Testis (tissue), 3 donors: ENCODE measurements around the gene LUZP2. TPM values are rescaled to one million over a fixed set of nuclear protein-coding genes. Genes with fewer than 3 reads are reported as not detected.

Source experiments
- DNase-seq: peaks from one replicate; pipeline ENCODE4 v3.0.0-alpha.2; 2019
- H3K27ac ChIP-seq, 2 donors: fragments of 200-600 bp; sonication (generic); one replicate each; pipeline ENCODE4 v1.5.1; 2019
- H3K27me3 ChIP-seq: fragments of 200-600 bp; sonication (generic); one replicate; pipeline ENCODE4 v1.5.1; 2019
- H3K36me3 ChIP-seq: fragments of 200-600 bp; sonication (generic); one replicate; pipeline ENCODE4 v1.5.1; 2017; ENCODE audit warnings: low read depth; ENCODE audit errors: missing control alignments
- H3K4me1 ChIP-seq: fragments of 200-600 bp; sonication (generic); one replicate; pipeline ENCODE4 v1.5.1; 2019
- H3K4me3 ChIP-seq, 2 donors: fragments of 200-600 bp; sonication (generic); one replicate each; pipeline ENCODE4 v1.5.1; 2017 to 2019
- H3K9me3 ChIP-seq: fragments of 200-600 bp; sonication (generic); one replicate; pipeline ENCODE4 v1.5.1; 2017
- CTCF ChIP-seq, 3 experiments: fragments of 450-650 bp in 2 of 3; fragments of 200-600 bp in 1 of 3; sonication (generic) in 1 of 3; IDR thresholded peaks; one replicate each; pipeline ENCODE4 v1.5.1; 2016 to 2019; ENCODE audit warnings: antibody characterized with exemption in 3 of 3, mild to moderate bottlenecking in 2 of 3, moderate library complexity in 1 of 3
- POLR2A ChIP-seq: fragments of 450-650 bp; IDR thresholded peaks from one replicate; pipeline ENCODE4 v1.6.1; 2017; ENCODE audit warnings: antibody characterized with exemption, mild to moderate bottlenecking, moderate library complexity
- WGBS, 2 donors: methylation state at CpG; one replicate each; pipeline ENCODE4 v1.1.5; 2018; 5-methylcytosine and 5-hydroxymethylcytosine counted together
- intact Hi-C: fragments of 100-400 bp; cut with DNase I; formaldehyde crosslinking; loops from one replicate; pipeline ENCODE4 v1.15.1; 2023; ENCODE audit warnings: low total_unique reads
- polyA plus RNA-seq: library from polyadenylated mRNA; stranded (reverse); fragments of 350-450 nt; fragmentation: Illumina TruSeq; extraction: RNeasy Lipid Tissue Mini Kit (QIAGEN cat#74804); gene quantifications from one replicate; pipeline ENCODE4 v1.2.3, GENCODE V29; 2014; ENCODE audit warnings: low read depth, low replicate concordance; ENCODE audit not compliant: insufficient read depth
- total RNA-seq, 2 donors: library from RNA; depleted of rRNA; stranded (reverse); fragments of >200 nt; gene quantifications; one replicate each; pipeline ENCODE4 v1.2.3, GENCODE V29; 2016

LUZP2 gene
- total and polyA plus RNA-seq, 3 donors from 2014 or later: 0.63 to 0.98 (median 0.74) TPM

- Histone ChIP-seq H3K36me3 (no peaks in the 10 kb centered on the region), H3K27me3 (no peaks in the 10 kb centered on the region), H3K27ac (no peak overlapping the region), H3K4me3 (no peak overlapping the region), H3K9me3 (no peaks in the 10 kb centered on the region), H3K4me1 (no peaks in the 10 kb centered on the region)
- WGBS, 2 donors: 88 to 94% methylated on average over 7 of the region's 7 CpGs
- DNase-seq: no peak
- TF ChIP-seq POLR2A (no peak), CTCF (IDR thresholded peaks at IDR 0.05) (no peak)
- intact Hi-C loops: no loop called here
Measured at GRCh38 chr11:24755260-24755839, 258.5 kb downstream of the LUZP2 start.

- Histone ChIP-seq H3K9me3 (no peaks in the 10 kb centered on the region), H3K4me1 (no peaks in the 10 kb centered on the region), H3K27me3 (no peaks in the 10 kb centered on the region), H3K27ac (no peak overlapping the region), H3K4me3 (no peak overlapping the region), H3K36me3 (no peaks in the 10 kb centered on the region)
- intact Hi-C loops: no loop called here
- WGBS, 2 donors: 91 to 93% methylated on average over 3 of the region's 3 CpGs
- TF ChIP-seq CTCF (IDR thresholded peaks at IDR 0.05): no peak
- TF ChIP-seq POLR2A: no peak
- DNase-seq: no peak
Measured at GRCh38 chr11:24759742-24760141, 262.9 kb downstream of the LUZP2 start.

GRCh38 chr11:24760681-24761080 lies 263.8 kb downstream of the LUZP2 start:
- Histone ChIP-seq H3K4me1 (no peaks in the 10 kb centered on the region), H3K36me3 (no peaks in the 10 kb centered on the region), H3K27ac (no peak overlapping the region), H3K4me3 (no peak overlapping the region), H3K27me3 (no peaks in the 10 kb centered on the region), H3K9me3 (no peaks in the 10 kb centered on the region)
- no peak for TF ChIP-seq CTCF (IDR thresholded peaks at IDR 0.05)
- TF ChIP-seq POLR2A: no peak
- no peak for DNase-seq
- intact Hi-C loops: no loop called here

- no peaks in the 10 kb centered on the region for H3K36me3 ChIP-seq
- no peaks in the 10 kb centered on the region for H3K27me3 ChIP-seq
- H3K4me1 ChIP-seq: no peaks in the 10 kb centered on the region
- H3K27ac ChIP-seq: no peak overlapping the region
- no peaks in the 10 kb centered on the region for H3K9me3 ChIP-seq
- TF ChIP-seq CTCF (IDR thresholded peaks at IDR 0.05) (no peak), POLR2A (no peak)
- H3K4me3 ChIP-seq: no peak overlapping the region
- intact Hi-C loops: no loop called here
- DNase-seq: no peak
- WGBS, 2 donors: 89 to 92% methylated on average over 2 of the region's 2 CpGs
Measured at GRCh38 chr11:24762076-24762475, 265.2 kb downstream of the LUZP2 start.

- DNase-seq: no peak
- Histone ChIP-seq H3K4me3 (no peak overlapping the region), H3K4me1 (no peaks in the 10 kb centered on the region), H3K36me3 (no peaks in the 10 kb centered on the region), H3K27ac (no peak overlapping the region), H3K27me3 (no peaks in the 10 kb centered on the region), H3K9me3 (no peaks in the 10 kb centered on the region)
- 62 to 75% methylated on average over 3 of the region's 3 CpGs for WGBS, 2 donors
- intact Hi-C loops: no loop called here
- TF ChIP-seq POLR2A (no peak), CTCF (IDR thresholded peaks at IDR 0.05) (no peak)
Measured at GRCh38 chr11:24767411-24767810, 270.6 kb downstream of the LUZP2 start.
